Kidney (tissue), 14 donors: ENCODE measurements around the gene APEX1. TPM values are rescaled to one million over a fixed set of nuclear protein-coding genes. Genes with fewer than 3 reads are reported as not detected.

ENCODE experiments used
- DNase-seq, 5 donors: peaks; one replicate each; pipeline ENCODE4 v3.0.0-alpha.2; 2013 to 2020
- FAIRE-seq: peaks from 2 replicates; lab custom pipeline; 2012; peaks lifted over from hg19 to GRCh38; lab: Jason Lieb, UNC
- H3K27ac ChIP-seq, 2 donors: one replicate each; pipeline ENCODE4 v1.7.0; 2013; ENCODE audit warnings: low read depth in 2 of 2, low read length in 2 of 2, inconsistent platforms in 1 of 2
- H3K27me3 ChIP-seq: one replicate; pipeline ENCODE4 v1.7.1; 2013; ENCODE audit warnings: low read length, inconsistent platforms; ENCODE audit not compliant: control insufficient read depth, insufficient read depth
- H3K36me3 ChIP-seq, 3 donors: one replicate each; pipeline versions ENCODE4 v1.7.0 to v1.7.1; 2013; ENCODE audit warnings: low read length in 3 of 3, control low read depth in 1 of 3, inconsistent platforms in 1 of 3; ENCODE audit not compliant: insufficient read depth in 3 of 3, control insufficient read depth in 2 of 3
- H3K4me1 ChIP-seq, 3 donors: one replicate each; pipeline versions ENCODE4 v1.7.0 to v1.7.1; 2013; ENCODE audit warnings: low read length in 3 of 3, inconsistent platforms in 1 of 3, low read depth in 1 of 3; ENCODE audit not compliant: control insufficient read depth in 2 of 3, insufficient read depth in 2 of 3
- H3K4me3 ChIP-seq, 3 donors: one replicate each; pipeline versions ENCODE4 v1.7.0 to v1.8.1; 2013; ENCODE audit warnings: low read length in 3 of 3, control low read depth in 1 of 3, inconsistent platforms in 1 of 3
- H3K9ac ChIP-seq, 3 donors: one replicate each; pipeline versions ENCODE4 v1.7.0 to v1.7.1; 2013; ENCODE audit warnings: low read length in 3 of 3, control low read depth in 1 of 3, inconsistent platforms in 1 of 3
- H3K9me3 ChIP-seq, 3 donors: one replicate each; pipeline versions ENCODE4 v1.7.0 to v1.7.1; 2013; ENCODE audit warnings: low read length in 3 of 3, control low read depth in 1 of 3, inconsistent platforms in 1 of 3; ENCODE audit not compliant: control insufficient read depth in 2 of 3, insufficient read depth in 1 of 3
- intact Hi-C: fragments of 100-400 bp; cut with DNase I; formaldehyde crosslinking; loops from one replicate; pipeline ENCODE4 v1.11.1; 2022
- polyA plus RNA-seq: library from polyadenylated mRNA; stranded (reverse); fragments of 350-450 nt; fragmentation: Illumina TruSeq; extraction: RNeasy Lipid Tissue Mini Kit (QIAGEN cat#74804); gene quantifications from one replicate; pipeline ENCODE4 v1.2.3, GENCODE V29; 2014; ENCODE audit warnings: low read depth, low replicate concordance; ENCODE audit not compliant: insufficient read depth
- total RNA-seq: library from RNA; stranded (reverse); fragmentation: NEBNext Ultra II Directional; extraction: Animal tissue kit (Norgen Biotek cat#: 25700); gene quantifications from one replicate; pipeline ENCODE4 v1.2.1, GENCODE V29; 2021
- TF ChIP-seq, protein P1 (sequence below): IDR thresholded peaks from 3 replicates; pipeline ENCODE4 v1.5.1; 2012; ENCODE audit warnings: mild to moderate bottlenecking, moderate library complexity, borderline replicate concordance; ENCODE audit not compliant: insufficient read depth; ENCODE audit errors: extremely low read depth
- donor health status: control.
- donor health status: control.
- donor health status: control.
- donor health status: control.
- donor health status: control.
- donor health status: DM: yes; HTN: yes; CAD: no.
- donor health status: Normal renal cell carcinoma (clear cell type).

APEX1 gene
- total and polyA plus RNA-seq, 2 donors from 2014 or later = 109 to 119 TPM

DNA sequence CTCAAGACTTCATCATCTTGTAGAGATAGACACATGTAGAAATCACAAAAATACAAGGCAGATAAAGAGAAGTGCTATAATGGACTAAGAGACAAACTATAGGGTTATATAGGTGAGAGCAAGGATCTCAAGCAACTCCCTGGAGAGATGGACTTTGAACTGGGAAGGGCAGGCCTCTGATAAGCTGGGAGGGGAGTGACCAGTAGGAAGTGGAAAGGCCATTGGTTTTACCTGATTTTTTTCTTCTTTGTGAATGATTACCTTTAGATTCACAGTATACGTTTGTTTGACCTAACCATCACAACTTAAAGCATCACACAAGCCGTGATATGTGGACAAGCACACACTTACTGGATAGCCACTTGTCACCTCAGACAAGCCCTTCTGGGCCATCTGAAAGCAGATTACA lies 36.5 kb upstream of the APEX1 start:
- FAIRE-seq (no peak), DNase-seq (no peak)
- H3K4me1 ChIP-seq = peaks cover 0 to 7% (median 3%) of the 10 kb centered on the region in 3 donors
- H3K27ac ChIP-seq = no peak overlapping the region
- TF ChIP-seq, protein P1, sequence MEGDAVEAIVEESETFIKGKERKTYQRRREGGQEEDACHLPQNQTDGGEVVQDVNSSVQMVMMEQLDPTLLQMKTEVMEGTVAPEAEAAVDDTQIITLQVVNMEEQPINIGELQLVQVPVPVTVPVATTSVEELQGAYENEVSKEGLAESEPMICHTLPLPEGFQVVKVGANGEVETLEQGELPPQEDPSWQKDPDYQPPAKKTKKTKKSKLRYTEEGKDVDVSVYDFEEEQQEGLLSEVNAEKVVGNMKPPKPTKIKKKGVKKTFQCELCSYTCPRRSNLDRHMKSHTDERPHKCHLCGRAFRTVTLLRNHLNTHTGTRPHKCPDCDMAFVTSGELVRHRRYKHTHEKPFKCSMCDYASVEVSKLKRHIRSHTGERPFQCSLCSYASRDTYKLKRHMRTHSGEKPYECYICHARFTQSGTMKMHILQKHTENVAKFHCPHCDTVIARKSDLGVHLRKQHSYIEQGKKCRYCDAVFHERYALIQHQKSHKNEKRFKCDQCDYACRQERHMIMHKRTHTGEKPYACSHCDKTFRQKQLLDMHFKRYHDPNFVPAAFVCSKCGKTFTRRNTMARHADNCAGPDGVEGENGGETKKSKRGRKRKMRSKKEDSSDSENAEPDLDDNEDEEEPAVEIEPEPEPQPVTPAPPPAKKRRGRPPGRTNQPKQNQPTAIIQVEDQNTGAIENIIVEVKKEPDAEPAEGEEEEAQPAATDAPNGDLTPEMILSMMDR = no peak
- no peaks in the 10 kb centered on the region for H3K27me3 ChIP-seq
- no peak overlapping the region for H3K9ac ChIP-seq
- intact Hi-C loops = loop anchor here (10.0 kb wide), 1 partner anchor 186 kb away; no protein-coding TSS in a partner anchor
- no peaks in the 10 kb centered on the region for H3K9me3 ChIP-seq
- H3K36me3 ChIP-seq = no peaks in the 10 kb centered on the region
- no peak overlapping the region for H3K4me3 ChIP-seq

DNA sequence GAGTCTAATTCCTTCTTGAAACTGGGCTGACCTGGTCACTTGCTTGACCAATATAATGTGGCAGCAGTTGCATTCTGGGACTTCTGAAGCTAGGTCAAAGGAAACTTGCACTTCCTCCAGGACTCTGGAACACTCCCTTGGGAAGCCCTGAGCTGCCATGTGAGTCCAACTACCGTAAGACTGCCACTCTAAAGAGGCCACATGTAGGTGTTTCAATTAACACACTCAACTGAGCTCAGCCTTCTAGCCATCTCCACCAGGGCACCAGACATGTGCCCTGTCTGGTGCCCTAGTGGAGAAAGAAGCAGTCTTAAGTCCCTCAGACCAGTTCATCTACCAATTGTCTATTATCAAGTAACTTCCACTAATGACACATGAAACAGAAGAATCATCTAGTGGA lies 35.6 kb upstream of the APEX1 start:
- Histone ChIP-seq H3K27me3 (no peaks in the 10 kb centered on the region), H3K4me3 (no peak overlapping the region), H3K27ac (no peak overlapping the region), H3K36me3 (no peaks in the 10 kb centered on the region), H3K9ac (no peak overlapping the region), H3K9me3 (no peaks in the 10 kb centered on the region), H3K4me1 (peaks cover 0 to 3% (median 0%) of the 10 kb centered on the region in 3 donors)
- DNase-seq (no peak), FAIRE-seq (no peak)
- TF ChIP-seq, protein P1 = no peak
- intact Hi-C loops = loop anchor here (10.0 kb wide), 1 partner anchor 185 kb away; no protein-coding TSS in a partner anchor

DNA sequence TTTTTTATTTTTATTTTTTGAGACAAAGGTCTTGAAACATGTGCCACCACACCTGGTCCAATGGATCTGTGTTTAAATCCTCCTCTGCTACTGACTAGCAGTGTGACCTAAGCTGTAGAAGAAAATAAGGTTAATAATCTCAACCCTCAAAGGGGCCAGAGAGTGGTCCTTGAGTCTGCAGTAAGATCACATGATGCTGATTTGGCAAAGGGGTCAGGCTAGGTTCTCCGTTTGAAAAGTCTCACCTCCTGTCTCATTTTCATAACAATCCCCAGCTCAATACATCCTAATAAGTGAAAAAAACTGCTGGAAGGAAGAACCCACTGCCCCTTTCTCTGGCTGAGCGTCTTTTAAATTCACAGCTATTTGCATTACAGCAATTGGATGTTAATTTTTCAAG lies 33.8 kb upstream of the APEX1 start:
- H3K4me1 ChIP-seq = no peaks in the 10 kb centered on the region
- FAIRE-seq (no peak), DNase-seq (no peak)
- no peaks in the 10 kb centered on the region for H3K36me3 ChIP-seq
- H3K4me3 ChIP-seq = no peak overlapping the region
- intact Hi-C loops = no loop called here
- no peaks in the 10 kb centered on the region for H3K27me3 ChIP-seq
- H3K27ac ChIP-seq = no peak overlapping the region
- TF ChIP-seq, protein P1 = no peak
- H3K9me3 ChIP-seq = no peaks in the 10 kb centered on the region
- H3K9ac ChIP-seq = no peak overlapping the region

DNA sequence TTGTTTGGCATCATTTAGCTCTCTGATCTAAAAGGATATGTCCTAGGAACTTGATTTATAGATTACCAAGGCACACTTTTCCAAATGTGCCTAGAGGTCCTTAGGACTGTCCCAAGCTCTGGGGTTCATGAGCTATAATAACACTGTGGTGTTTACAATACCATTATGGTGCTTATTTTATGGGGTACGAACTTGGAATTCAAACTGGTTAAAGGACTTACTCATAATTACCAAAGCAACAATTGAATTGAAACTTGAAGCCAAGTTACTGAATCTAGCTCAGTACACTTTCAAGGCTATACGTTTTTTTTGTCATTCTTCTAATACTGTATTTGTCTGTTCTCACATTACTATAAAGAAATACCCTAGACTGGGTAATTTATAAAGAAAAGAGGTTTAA lies 32.1 kb upstream of the APEX1 start:
- TF ChIP-seq, protein P1 = no peak
- H3K9ac ChIP-seq = no peak overlapping the region
- H3K4me1 ChIP-seq = no peaks in the 10 kb centered on the region
- no peaks in the 10 kb centered on the region for H3K27me3 ChIP-seq
- H3K36me3 ChIP-seq = no peaks in the 10 kb centered on the region
- no peak for FAIRE-seq
- no peaks in the 10 kb centered on the region for H3K9me3 ChIP-seq
- no peak for DNase-seq
- no peak overlapping the region for H3K27ac ChIP-seq
- intact Hi-C loops = no loop called here
- H3K4me3 ChIP-seq = no peak overlapping the region
